Measurements from ENCODE around the gene KPNA2.
"Not testable (repeated sequence)": the region's sequence is repeated elsewhere in the genome, so short reads cannot be mapped to it uniquely, and the experiment has no call there.

Gene KPNA2

DNA sequence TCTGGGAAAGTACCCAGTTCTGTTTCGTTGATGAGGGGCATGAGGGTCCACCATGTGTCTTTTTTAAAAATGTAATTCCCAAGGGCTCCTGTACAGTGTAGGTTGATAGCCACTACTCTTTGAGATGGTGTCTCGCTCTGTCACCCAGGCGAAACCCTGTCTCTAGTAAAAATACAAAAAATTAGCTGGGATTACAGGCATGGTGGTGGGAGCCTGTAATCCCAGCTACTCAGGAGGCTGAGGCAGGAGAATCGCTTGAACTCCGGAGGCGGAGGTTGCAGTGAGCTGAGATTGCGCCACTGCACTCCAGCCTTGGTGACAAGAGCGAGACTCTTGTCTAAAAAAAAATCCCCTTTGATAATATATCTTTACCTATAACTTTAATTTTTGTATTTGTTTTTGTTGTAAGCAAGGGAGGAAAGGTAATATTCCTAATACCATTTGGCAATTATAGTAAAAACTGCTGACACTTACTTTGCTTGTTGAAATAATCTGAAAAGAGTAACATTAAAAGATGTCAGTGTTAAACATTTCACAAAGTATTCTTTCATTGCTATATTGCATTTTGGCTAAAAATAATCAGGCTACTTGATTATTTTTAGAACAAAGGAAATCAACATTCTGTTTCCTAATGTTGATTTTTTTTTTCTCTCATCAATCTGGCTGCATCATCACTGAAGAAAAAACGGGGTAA is 11.8 kb downstream of the KPNA2 start:
- no peaks in the 10 kb centered on the region for H3K4me1 ChIP-seq (ENCODE audit: insufficient read depth, poor library complexity, severe bottlenecking)
- H3K4me3 ChIP-seq (ENCODE audit: severe bottlenecking), result no peak overlapping the region
- TF ChIP-seq, protein P1, sequence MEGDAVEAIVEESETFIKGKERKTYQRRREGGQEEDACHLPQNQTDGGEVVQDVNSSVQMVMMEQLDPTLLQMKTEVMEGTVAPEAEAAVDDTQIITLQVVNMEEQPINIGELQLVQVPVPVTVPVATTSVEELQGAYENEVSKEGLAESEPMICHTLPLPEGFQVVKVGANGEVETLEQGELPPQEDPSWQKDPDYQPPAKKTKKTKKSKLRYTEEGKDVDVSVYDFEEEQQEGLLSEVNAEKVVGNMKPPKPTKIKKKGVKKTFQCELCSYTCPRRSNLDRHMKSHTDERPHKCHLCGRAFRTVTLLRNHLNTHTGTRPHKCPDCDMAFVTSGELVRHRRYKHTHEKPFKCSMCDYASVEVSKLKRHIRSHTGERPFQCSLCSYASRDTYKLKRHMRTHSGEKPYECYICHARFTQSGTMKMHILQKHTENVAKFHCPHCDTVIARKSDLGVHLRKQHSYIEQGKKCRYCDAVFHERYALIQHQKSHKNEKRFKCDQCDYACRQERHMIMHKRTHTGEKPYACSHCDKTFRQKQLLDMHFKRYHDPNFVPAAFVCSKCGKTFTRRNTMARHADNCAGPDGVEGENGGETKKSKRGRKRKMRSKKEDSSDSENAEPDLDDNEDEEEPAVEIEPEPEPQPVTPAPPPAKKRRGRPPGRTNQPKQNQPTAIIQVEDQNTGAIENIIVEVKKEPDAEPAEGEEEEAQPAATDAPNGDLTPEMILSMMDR (IDR thresholded peaks at IDR 0.05; ENCODE audit: poor library complexity, severe bottlenecking), result no peak
- DNase-seq (ENCODE audit: low spot score) (no peak), ATAC-seq (ENCODE audit: low read depth) (no peak)
- no peak overlapping the region for H3K27ac ChIP-seq (ENCODE audit: poor library complexity, severe bottlenecking)
- H3K9me3 ChIP-seq (ENCODE audit: severe bottlenecking), result no peaks in the 10 kb centered on the region
- peaks cover 2% of the 10 kb centered on the region for H3K27me3 ChIP-seq (ENCODE audit: insufficient read depth, poor library complexity, severe bottlenecking)
- peaks cover 51% of the 10 kb centered on the region for H3K36me3 ChIP-seq (ENCODE audit: low read depth)

- not testable (repeated sequence) for DNase-seq (ENCODE audit: low spot score)
- H3K36me3 ChIP-seq (ENCODE audit: low read depth), result peaks cover 43% of the 10 kb centered on the region
- ATAC-seq (ENCODE audit: low read depth), result peak; percentile 31; the same call in 2 of the 3 replicates
These were observed 12.5 kb downstream of the KPNA2 start for GRCh38 chr17:68047890-68048542.

GRCh38 chr17:68048996-68049395 is 13.5 kb downstream of the KPNA2 start:
- DNase-seq (ENCODE audit: low spot score) (no peak), ATAC-seq (ENCODE audit: low read depth) (peak; percentile 50)
- Histone ChIP-seq H3K9me3 (ENCODE audit: severe bottlenecking) (no peaks in the 10 kb centered on the region), H3K4me3 (ENCODE audit: severe bottlenecking) (no peak overlapping the region), H3K4me1 (ENCODE audit: insufficient read depth, poor library complexity, severe bottlenecking) (no peaks in the 10 kb centered on the region), H3K27ac (ENCODE audit: poor library complexity, severe bottlenecking) (no peak overlapping the region), H3K36me3 (ENCODE audit: low read depth) (peaks cover 34% of the 10 kb centered on the region), H3K27me3 (ENCODE audit: insufficient read depth, poor library complexity, severe bottlenecking) (peaks cover 2% of the 10 kb centered on the region)
- TF ChIP-seq, protein P1 (IDR thresholded peaks at IDR 0.05; ENCODE audit: poor library complexity, severe bottlenecking), result no peak

More at GRCh38 chr17:68047890-68048542, 12.5 kb downstream of the KPNA2 start:
- H3K27ac ChIP-seq (ENCODE audit: poor library complexity, severe bottlenecking); H3K4me3 ChIP-seq (ENCODE audit: severe bottlenecking); H3K4me1 ChIP-seq (ENCODE audit: insufficient read depth, poor library complexity, severe bottlenecking); H3K9me3 ChIP-seq (ENCODE audit: severe bottlenecking); H3K27me3 ChIP-seq (ENCODE audit: insufficient read depth, poor library complexity, severe bottlenecking): not testable (repeated sequence)

DNA sequence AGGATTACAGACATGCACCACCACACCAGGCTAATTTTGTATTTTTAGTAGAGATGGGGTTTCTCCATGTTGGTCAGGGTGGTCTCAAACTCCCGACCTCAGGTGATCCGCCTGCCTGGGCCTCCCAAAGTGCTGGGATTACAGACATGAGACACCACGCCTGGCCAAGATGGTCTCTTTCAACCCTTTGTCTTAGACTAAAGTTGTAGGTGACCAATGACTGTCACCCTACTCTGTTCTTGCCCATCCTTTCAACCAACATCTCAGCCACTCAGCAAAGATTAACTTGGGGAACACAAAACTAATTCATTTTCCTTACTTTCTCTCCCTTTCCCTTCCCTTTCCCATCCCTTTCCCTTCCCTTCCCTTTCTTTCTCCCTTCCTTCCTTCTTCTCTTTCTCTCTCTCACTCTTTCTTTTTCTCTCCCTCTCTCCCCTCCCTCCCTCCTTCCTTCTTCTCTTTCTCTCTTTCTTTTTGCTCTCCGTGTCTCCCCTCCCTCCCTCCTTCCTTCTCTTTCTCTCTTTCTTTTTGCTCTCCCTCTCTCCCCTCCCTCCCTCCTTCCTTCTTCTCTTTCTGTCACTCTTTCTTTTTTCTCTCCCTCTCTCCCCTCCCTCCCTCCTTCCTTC is 14.4 kb downstream of the KPNA2 start:
- H3K4me1 ChIP-seq (ENCODE audit: insufficient read depth, poor library complexity, severe bottlenecking); H3K4me3 ChIP-seq (ENCODE audit: severe bottlenecking); H3K27me3 ChIP-seq (ENCODE audit: insufficient read depth, poor library complexity, severe bottlenecking); H3K27ac ChIP-seq (ENCODE audit: poor library complexity, severe bottlenecking); DNase-seq (ENCODE audit: low spot score); H3K9me3 ChIP-seq (ENCODE audit: severe bottlenecking); ATAC-seq (ENCODE audit: low read depth): not testable (repeated sequence)
- H3K36me3 ChIP-seq (ENCODE audit: low read depth), result peaks cover 24% of the 10 kb centered on the region

- not testable (repeated sequence) for ATAC-seq (ENCODE audit: low read depth); H3K4me3 ChIP-seq (ENCODE audit: severe bottlenecking); DNase-seq (ENCODE audit: low spot score); H3K27me3 ChIP-seq (ENCODE audit: insufficient read depth, poor library complexity, severe bottlenecking); H3K9me3 ChIP-seq (ENCODE audit: severe bottlenecking); H3K27ac ChIP-seq (ENCODE audit: poor library complexity, severe bottlenecking); H3K4me1 ChIP-seq (ENCODE audit: insufficient read depth, poor library complexity, severe bottlenecking); H3K36me3 ChIP-seq (ENCODE audit: low read depth)
These were observed 16.1 kb downstream of the KPNA2 start for GRCh38 chr17:68051321-68052312.
